ENCODE measurements around the gene MYO15B. TPM values are rescaled to one million over a fixed set of nuclear protein-coding genes. Genes with fewer than 3 reads are reported as not detected.

MYO15B gene
- total RNA-seq, 1 experiment from 2014 or later = 30.3 TPM

- Histone ChIP-seq H3K27ac (ENCODE audit: low read depth, low read length) (no peak overlapping the region), H4K20me1 (ENCODE audit: insufficient read depth) (no peaks in the 10 kb centered on the region), H3K36me3 (ENCODE audit: control insufficient read depth in 1 of 2, insufficient read depth in 2 of 2, low read length in 2 of 2) (0 out of 4 replicates have a peak, but pooled peaks cover 0 to 3% of the 10 kb centered on the region in 2 experiments), H3K9me2 (ENCODE audit: insufficient read depth) (no peaks in the 10 kb centered on the region), H3K4me1 (ENCODE audit: control insufficient read depth in 1 of 2, insufficient read depth in 2 of 2, low read length in 2 of 2) (peaks cover 29 to 52% of the 10 kb centered on the region in 2 experiments), H3K9me3 (ENCODE audit: control insufficient read depth in 1 of 2, insufficient read depth in 1 of 2, low read depth in 1 of 2, low read length in 2 of 2) (no peaks in the 10 kb centered on the region), H3K79me2 (ENCODE audit: insufficient read depth, low read length) (no peaks in the 10 kb centered on the region), H3K27me3 (ENCODE audit: insufficient read depth, low read length) (no peaks in the 10 kb centered on the region), H3K4me3 (replicated peaks in 1 of 2; ENCODE audit: low read depth in 1 of 2, low read length in 2 of 2) (no peak overlapping the region), H3K9ac (ENCODE audit: low read length) (no peak overlapping the region), H3K4me2 (ENCODE audit: low read length) (no peak overlapping the region), H2AFZ (ENCODE audit: low read depth, low read length, poor library complexity, severe bottlenecking) (no peak overlapping the region)
- no peak for ATAC-seq
- TF ChIP-seq EZH2phosphoT487 (IDR thresholded peaks at IDR 0.05; ENCODE audit: borderline replicate concordance) (no peak), EGR1 (IDR thresholded peaks at IDR 0.05; ENCODE audit: low read depth) (no peak), SP1 (IDR thresholded peaks at IDR 0.05; ENCODE audit: low read depth) (no peak), EZH2 (IDR thresholded peaks at IDR 0.05) (no peak), CEBPB (IDR thresholded peaks at IDR 0.05; ENCODE audit: low read depth) (no peak), ZFX (IDR thresholded peaks at IDR 0.05) (no peak), SIN3A (IDR thresholded peaks at IDR 0.05; ENCODE audit: low read depth) (no peak), CBX3 (IDR thresholded peaks at IDR 0.05; ENCODE audit: low read depth) (no peak), ZNF274 (IDR thresholded peaks at IDR 0.05; ENCODE audit: low read depth, low read length) (no peak), YY1 (IDR thresholded peaks at IDR 0.05; ENCODE audit: extremely low read depth, insufficient replicate concordance, low read depth, low read length) (no peak)
- TF ChIP-seq, protein P1, sequence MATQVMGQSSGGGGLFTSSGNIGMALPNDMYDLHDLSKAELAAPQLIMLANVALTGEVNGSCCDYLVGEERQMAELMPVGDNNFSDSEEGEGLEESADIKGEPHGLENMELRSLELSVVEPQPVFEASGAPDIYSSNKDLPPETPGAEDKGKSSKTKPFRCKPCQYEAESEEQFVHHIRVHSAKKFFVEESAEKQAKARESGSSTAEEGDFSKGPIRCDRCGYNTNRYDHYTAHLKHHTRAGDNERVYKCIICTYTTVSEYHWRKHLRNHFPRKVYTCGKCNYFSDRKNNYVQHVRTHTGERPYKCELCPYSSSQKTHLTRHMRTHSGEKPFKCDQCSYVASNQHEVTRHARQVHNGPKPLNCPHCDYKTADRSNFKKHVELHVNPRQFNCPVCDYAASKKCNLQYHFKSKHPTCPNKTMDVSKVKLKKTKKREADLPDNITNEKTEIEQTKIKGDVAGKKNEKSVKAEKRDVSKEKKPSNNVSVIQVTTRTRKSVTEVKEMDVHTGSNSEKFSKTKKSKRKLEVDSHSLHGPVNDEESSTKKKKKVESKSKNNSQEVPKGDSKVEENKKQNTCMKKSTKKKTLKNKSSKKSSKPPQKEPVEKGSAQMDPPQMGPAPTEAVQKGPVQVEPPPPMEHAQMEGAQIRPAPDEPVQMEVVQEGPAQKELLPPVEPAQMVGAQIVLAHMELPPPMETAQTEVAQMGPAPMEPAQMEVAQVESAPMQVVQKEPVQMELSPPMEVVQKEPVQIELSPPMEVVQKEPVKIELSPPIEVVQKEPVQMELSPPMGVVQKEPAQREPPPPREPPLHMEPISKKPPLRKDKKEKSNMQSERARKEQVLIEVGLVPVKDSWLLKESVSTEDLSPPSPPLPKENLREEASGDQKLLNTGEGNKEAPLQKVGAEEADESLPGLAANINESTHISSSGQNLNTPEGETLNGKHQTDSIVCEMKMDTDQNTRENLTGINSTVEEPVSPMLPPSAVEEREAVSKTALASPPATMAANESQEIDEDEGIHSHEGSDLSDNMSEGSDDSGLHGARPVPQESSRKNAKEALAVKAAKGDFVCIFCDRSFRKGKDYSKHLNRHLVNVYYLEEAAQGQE (IDR thresholded peaks at IDR 0.05; ENCODE audit: low read depth) = no peak
- BruUV-seq (replicated peaks) = no TSS peak
- RAD21 ChIA-PET (ENCODE audit: low non-redundant PET in 1 of 2, low total read pairs in 2 of 2, uncharacterized antibody in 2 of 2, unreplicated experiment in 2 of 2) = interaction anchor here in 1 of 2 experiments (0.6 kb wide), 1 partner anchor 230 kb away, joined by 4 read pairs; no protein-coding TSS in a partner anchor
- CTCF ChIA-PET = interaction anchor here (0.7 to 2.3 kb wide), 3 partner anchors 8 to 111 kb away, joined by 3 to 9 read pairs (median 3); no protein-coding TSS in a partner anchor
- intact Hi-C loops (cut with micrococcal nuclease) = no loop called here
- POLR2A ChIA-PET = no interaction called here
- no peak for DNase-seq (ENCODE audit: low read depth, low spot score)
Measured at GRCh38 chr17:75637143-75637538, 49.5 kb downstream of the MYO15B start.

All from HCT116 (cell line).